ENCODE data around the gene TNFSF4. TPM values are rescaled to one million over a fixed set of nuclear protein-coding genes. Genes with fewer than 3 reads are reported as not detected.

The TNFSF4 gene
- total and polyA plus RNA-seq, 2 of the 13 experiments (the other 11 are each of a cell fraction or from before 2014, with no cell fraction given), result 2.4 to 7.9 TPM

DNA sequence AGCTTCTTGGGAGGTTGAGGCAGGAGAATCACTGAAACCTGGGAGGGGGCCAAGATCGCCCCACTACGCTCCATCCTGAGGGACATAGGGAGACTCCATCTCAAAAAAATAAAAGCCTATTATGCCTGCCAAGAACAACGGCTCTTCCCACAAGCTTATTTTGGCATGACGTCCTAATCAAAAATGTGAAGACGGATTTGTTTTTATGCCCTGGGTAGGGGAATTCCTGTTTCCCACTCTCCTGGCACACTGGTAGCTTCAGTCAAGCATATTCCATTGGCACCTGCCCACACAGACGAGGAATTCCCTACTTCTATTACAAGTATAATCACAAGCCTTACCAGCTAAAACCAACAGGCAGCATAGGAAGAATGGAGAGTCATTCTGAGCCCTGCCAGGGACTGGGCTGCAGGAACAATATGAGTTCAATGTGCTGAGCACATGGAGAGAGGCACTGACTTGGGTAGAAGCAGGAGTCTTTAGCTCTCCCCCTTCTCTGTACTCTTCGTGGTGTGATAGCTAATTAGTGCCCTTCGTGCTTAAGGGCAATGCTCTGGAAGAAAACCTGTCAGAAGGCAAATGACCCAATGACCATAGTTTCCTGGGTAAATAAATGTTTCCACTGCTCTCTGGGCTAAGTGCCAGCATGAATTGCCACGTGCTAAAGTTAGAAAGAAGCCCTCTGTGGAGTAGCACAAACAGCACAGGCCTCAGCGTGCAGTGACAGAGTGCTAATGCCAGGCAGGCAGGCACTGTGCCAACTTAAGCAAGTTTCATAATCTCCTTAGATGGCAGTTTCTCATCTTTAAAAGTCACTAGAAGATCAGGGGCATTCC, 16.8 kb downstream of the TNFSF4 start (continued):
- TF ChIP-seq, protein P1, sequence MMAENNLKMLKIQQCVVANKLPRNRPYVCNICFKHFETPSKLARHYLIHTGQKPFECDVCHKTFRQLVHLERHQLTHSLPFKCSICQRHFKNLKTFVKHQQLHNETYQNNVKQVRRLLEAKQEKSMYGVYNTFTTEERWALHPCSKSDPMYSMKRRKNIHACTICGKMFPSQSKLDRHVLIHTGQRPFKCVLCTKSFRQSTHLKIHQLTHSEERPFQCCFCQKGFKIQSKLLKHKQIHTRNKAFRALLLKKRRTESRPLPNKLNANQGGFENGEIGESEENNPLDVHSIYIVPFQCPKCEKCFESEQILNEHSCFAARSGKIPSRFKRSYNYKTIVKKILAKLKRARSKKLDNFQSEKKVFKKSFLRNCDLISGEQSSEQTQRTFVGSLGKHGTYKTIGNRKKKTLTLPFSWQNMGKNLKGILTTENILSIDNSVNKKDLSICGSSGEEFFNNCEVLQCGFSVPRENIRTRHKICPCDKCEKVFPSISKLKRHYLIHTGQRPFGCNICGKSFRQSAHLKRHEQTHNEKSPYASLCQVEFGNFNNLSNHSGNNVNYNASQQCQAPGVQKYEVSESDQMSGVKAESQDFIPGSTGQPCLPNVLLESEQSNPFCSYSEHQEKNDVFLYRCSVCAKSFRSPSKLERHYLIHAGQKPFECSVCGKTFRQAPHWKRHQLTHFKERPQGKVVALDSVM (CRISPR knock-in tag; IDR thresholded peaks at IDR 0.05), result no peak
- TF ChIP-seq ISL2 (CRISPR knock-in tag; IDR thresholded peaks at IDR 0.05) (peak; percentile 86), HOXA3 (CRISPR knock-in tag; IDR thresholded peaks at IDR 0.05) (peak; percentile 48), MIER2 (CRISPR knock-in tag; IDR thresholded peaks at IDR 0.05) (no peak), ZNF234 (CRISPR knock-in tag; conservative IDR thresholded peaks at IDR 0.05) (no peak), THAP11 (CRISPR knock-in tag; IDR thresholded peaks at IDR 0.05) (peak; percentile 38; the same call in 1 of the 2 replicates), GZF1 (CRISPR knock-in tag; IDR thresholded peaks at IDR 0.05) (no peak), ESRRA (CRISPR knock-in tag; IDR thresholded peaks at IDR 0.05; ENCODE audit: low read depth) (0 out of 2 replicates have a peak, but pooled peaks have one; percentile 28), JARID2 (CRISPR knock-in tag; IDR thresholded peaks at IDR 0.05; ENCODE audit: insufficient replicate concordance) (no peak), ONECUT2 (CRISPR knock-in tag; IDR thresholded peaks at IDR 0.05) (0 out of 2 replicates have a peak, but pooled peaks have one; percentile 17), KMT2B (CRISPR knock-in tag; IDR thresholded peaks at IDR 0.05) (no peak), ZNF772 (CRISPR knock-in tag; IDR thresholded peaks at IDR 0.05) (no peak), MIXL1 (CRISPR knock-in tag; IDR thresholded peaks at IDR 0.05) (peak; percentile 69)
- TF ChIP-seq, protein P2, sequence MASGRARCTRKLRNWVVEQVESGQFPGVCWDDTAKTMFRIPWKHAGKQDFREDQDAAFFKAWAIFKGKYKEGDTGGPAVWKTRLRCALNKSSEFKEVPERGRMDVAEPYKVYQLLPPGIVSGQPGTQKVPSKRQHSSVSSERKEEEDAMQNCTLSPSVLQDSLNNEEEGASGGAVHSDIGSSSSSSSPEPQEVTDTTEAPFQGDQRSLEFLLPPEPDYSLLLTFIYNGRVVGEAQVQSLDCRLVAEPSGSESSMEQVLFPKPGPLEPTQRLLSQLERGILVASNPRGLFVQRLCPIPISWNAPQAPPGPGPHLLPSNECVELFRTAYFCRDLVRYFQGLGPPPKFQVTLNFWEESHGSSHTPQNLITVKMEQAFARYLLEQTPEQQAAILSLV (CRISPR knock-in tag; IDR thresholded peaks at IDR 0.05; ENCODE audit: borderline replicate concordance), result no peak
- TF ChIP-seq, protein P3, sequence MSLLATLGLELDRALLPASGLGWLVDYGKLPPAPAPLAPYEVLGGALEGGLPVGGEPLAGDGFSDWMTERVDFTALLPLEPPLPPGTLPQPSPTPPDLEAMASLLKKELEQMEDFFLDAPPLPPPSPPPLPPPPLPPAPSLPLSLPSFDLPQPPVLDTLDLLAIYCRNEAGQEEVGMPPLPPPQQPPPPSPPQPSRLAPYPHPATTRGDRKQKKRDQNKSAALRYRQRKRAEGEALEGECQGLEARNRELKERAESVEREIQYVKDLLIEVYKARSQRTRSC (CRISPR knock-in tag; IDR thresholded peaks at IDR 0.05; ENCODE audit: low read depth), result no peak
- TF ChIP-seq, protein P4, sequence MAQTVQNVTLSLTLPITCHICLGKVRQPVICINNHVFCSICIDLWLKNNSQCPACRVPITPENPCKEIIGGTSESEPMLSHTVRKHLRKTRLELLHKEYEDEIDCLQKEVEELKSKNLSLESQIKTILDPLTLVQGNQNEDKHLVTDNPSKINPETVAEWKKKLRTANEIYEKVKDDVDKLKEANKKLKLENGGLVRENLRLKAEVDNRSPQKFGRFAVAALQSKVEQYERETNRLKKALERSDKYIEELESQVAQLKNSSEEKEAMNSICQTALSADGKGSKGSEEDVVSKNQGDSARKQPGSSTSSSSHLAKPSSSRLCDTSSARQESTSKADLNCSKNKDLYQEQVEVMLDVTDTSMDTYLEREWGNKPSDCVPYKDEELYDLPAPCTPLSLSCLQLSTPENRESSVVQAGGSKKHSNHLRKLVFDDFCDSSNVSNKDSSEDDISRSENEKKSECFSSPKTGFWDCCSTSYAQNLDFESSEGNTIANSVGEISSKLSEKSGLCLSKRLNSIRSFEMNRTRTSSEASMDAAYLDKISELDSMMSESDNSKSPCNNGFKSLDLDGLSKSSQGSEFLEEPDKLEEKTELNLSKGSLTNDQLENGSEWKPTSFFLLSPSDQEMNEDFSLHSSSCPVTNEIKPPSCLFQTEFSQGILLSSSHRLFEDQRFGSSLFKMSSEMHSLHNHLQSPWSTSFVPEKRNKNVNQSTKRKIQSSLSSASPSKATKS (CRISPR knock-in tag; IDR thresholded peaks at IDR 0.05), result no peak
- TF ChIP-seq, protein P5, sequence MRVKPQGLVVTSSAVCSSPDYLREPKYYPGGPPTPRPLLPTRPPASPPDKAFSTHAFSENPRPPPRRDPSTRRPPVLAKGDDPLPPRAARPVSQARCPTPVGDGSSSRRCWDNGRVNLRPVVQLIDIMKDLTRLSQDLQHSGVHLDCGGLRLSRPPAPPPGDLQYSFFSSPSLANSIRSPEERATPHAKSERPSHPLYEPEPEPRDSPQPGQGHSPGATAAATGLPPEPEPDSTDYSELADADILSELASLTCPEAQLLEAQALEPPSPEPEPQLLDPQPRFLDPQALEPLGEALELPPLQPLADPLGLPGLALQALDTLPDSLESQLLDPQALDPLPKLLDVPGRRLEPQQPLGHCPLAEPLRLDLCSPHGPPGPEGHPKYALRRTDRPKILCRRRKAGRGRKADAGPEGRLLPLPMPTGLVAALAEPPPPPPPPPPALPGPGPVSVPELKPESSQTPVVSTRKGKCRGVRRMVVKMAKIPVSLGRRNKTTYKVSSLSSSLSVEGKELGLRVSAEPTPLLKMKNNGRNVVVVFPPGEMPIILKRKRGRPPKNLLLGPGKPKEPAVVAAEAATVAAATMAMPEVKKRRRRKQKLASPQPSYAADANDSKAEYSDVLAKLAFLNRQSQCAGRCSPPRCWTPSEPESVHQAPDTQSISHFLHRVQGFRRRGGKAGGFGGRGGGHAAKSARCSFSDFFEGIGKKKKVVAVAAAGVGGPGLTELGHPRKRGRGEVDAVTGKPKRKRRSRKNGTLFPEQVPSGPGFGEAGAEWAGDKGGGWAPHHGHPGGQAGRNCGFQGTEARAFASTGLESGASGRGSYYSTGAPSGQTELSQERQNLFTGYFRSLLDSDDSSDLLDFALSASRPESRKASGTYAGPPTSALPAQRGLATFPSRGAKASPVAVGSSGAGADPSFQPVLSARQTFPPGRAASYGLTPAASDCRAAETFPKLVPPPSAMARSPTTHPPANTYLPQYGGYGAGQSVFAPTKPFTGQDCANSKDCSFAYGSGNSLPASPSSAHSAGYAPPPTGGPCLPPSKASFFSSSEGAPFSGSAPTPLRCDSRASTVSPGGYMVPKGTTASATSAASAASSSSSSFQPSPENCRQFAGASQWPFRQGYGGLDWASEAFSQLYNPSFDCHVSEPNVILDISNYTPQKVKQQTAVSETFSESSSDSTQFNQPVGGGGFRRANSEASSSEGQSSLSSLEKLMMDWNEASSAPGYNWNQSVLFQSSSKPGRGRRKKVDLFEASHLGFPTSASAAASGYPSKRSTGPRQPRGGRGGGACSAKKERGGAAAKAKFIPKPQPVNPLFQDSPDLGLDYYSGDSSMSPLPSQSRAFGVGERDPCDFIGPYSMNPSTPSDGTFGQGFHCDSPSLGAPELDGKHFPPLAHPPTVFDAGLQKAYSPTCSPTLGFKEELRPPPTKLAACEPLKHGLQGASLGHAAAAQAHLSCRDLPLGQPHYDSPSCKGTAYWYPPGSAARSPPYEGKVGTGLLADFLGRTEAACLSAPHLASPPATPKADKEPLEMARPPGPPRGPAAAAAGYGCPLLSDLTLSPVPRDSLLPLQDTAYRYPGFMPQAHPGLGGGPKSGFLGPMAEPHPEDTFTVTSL (CRISPR knock-in tag; IDR thresholded peaks at IDR 0.05; ENCODE audit: borderline replicate concordance), result peak; percentile 71; the same call in 1 of the 2 replicates

Data from HepG2 (cell line).